HCT116 (cell line): ENCODE data around the gene ALDH2. TPM values are rescaled to one million over a fixed set of nuclear protein-coding genes. Genes with fewer than 3 reads are reported as not detected.

ENCODE experiments used
- ATAC-seq: fragments of 200-7000 bp; cut with Tn5 transposase; 2 replicates; pipeline ENCODE4 v1.9.1; 2020; ENCODE audit warnings: mild to moderate bottlenecking, moderate library complexity
- BruUV-seq: library from RNA; stranded (reverse); fragments of 400-500 nt; replicated peaks from 2 replicates; lab custom pipeline; 2021; lab: Mats Ljungman, UMichigan
- CTCF ChIA-PET: fragments of 300-600 bp; sonication (Branson Sonifier 250); formaldehyde crosslinking; loops from one replicate; lab custom pipeline; 2021; ENCODE audit warnings: antibody characterized with exemption; lab: Charles Lee
- POLR2A ChIA-PET: fragments of 300-600, 350-600 bp; sonication (Branson Sonifier 250); formaldehyde crosslinking; loops from one replicate; lab custom pipeline; 2021; ENCODE audit warnings: antibody characterized with exemption; lab: Charles Lee
- RAD21 ChIA-PET, 2 experiments: fragments of 300-600 bp; sonication (Branson Sonifier 250); formaldehyde crosslinking; loops; one replicate each; lab custom pipeline; 2023; ENCODE audit warnings: low total read pairs in 2 of 2; ENCODE audit not compliant: uncharacterized antibody in 2 of 2, unreplicated experiment in 2 of 2, low non-redundant PET in 1 of 2; lab: Charles Lee
- DNase-seq: peaks from one replicate; pipeline ENCODE4 v3.0.0-alpha.2; 2010; ENCODE audit warnings: low read depth, low spot score
- H2AFZ ChIP-seq: fragments of 200-600 bp; shearing (Covaris generic), sonication (generic); 2 replicates; pipeline ENCODE4 v1.6.1; 2017; ENCODE audit warnings: low read depth, mixed run types, mixed read lengths, antibody characterized with exemption, low read length; ENCODE audit not compliant: poor library complexity, severe bottlenecking
- H3K27ac ChIP-seq: 2 replicates; pipeline ENCODE4 v1.5.1; 2012; ENCODE audit warnings: low read depth, low read length
- H3K27me3 ChIP-seq: fragments of 200-600 bp; sonication (generic); 2 replicates; pipeline ENCODE4 v1.6.1; 2016; ENCODE audit warnings: mixed run types, low read length, mixed read lengths; ENCODE audit not compliant: insufficient read depth
- H3K36me3 ChIP-seq, 2 experiments: fragments of 200-500 bp in 1 of 2; fragments of 200-600 bp in 1 of 2; sonication (Bioruptor generic) in 1 of 2; sonication (generic) in 1 of 2; 2 replicates each; pipeline versions ENCODE4 v1.5.1 to v1.6.1; 2014 to 2016; ENCODE audit warnings: low read length in 2 of 2, inconsistent platforms in 1 of 2, mixed read lengths in 1 of 2, mixed run types in 1 of 2; ENCODE audit not compliant: insufficient read depth in 2 of 2, control insufficient read depth in 1 of 2
- H3K4me1 ChIP-seq, 2 experiments: fragments of 200-600 bp in 1 of 2; sonication (generic) in 1 of 2; 2 replicates each; pipeline versions ENCODE4 v1.5.1 to v1.6.1; 2012 to 2017; ENCODE audit warnings: low read length in 2 of 2, inconsistent platforms in 1 of 2, mild to moderate bottlenecking in 1 of 2, mixed read lengths in 1 of 2, mixed run types in 1 of 2, moderate library complexity in 1 of 2; ENCODE audit not compliant: insufficient read depth in 2 of 2, control insufficient read depth in 1 of 2
- H3K4me2 ChIP-seq: fragments of 200-600 bp; sonication (generic); 2 replicates; pipeline ENCODE4 v1.6.1; 2017; ENCODE audit warnings: mixed run types, low read length, mixed read lengths
- H3K4me3 ChIP-seq, 2 experiments: fragments of 200-600 bp in 1 of 2; sonication (generic) in 1 of 2; replicated peaks in 1 of 2; 2 replicates each; pipeline ENCODE4 v1.5.1; 2011 to 2016; ENCODE audit warnings: low read length in 2 of 2, control low read depth in 1 of 2, low read depth in 1 of 2, mild to moderate bottlenecking in 1 of 2, mixed read lengths in 1 of 2, mixed run types in 1 of 2
- H3K79me2 ChIP-seq: fragments of 200-600 bp; sonication (generic); 2 replicates; pipeline ENCODE4 v1.6.1; 2017; ENCODE audit warnings: mild to moderate bottlenecking, mixed run types, low read length, moderate library complexity, mixed read lengths; ENCODE audit not compliant: insufficient read depth
- H3K9ac ChIP-seq: fragments of 200-600 bp; sonication (generic); 2 replicates; pipeline ENCODE4 v1.6.1; 2016; ENCODE audit warnings: low read length, mixed read lengths
- H3K9me2 ChIP-seq: fragments of 200-600 bp; sonication (generic), shearing (Covaris generic); 2 replicates; pipeline ENCODE4 v1.6.1; 2017; ENCODE audit warnings: mixed run types, mild to moderate bottlenecking, moderate library complexity; ENCODE audit not compliant: insufficient read depth
- H3K9me3 ChIP-seq, 2 experiments: fragments of 200-500 bp in 1 of 2; fragments of 200-600 bp in 1 of 2; sonication (Bioruptor generic) in 1 of 2; sonication (generic) in 1 of 2; 2 replicates each; pipeline ENCODE4 v1.6.1; 2014 to 2017; ENCODE audit warnings: low read length in 2 of 2, mixed read lengths in 2 of 2, inconsistent platforms in 1 of 2, low read depth in 1 of 2, mild to moderate bottlenecking in 1 of 2, mixed run types in 1 of 2, moderate library complexity in 1 of 2; ENCODE audit not compliant: control insufficient read depth in 1 of 2, insufficient read depth in 1 of 2
- H4K20me1 ChIP-seq: fragments of 200-600 bp; sonication (generic), shearing (Covaris generic); 2 replicates; pipeline ENCODE4 v1.6.1; 2017; ENCODE audit warnings: mixed run types, mild to moderate bottlenecking, moderate library complexity; ENCODE audit not compliant: insufficient read depth
- EZH2 ChIP-seq: fragments of 200-600 bp; sonication (generic); IDR thresholded peaks from 2 replicates; pipeline ENCODE4 v1.6.1; 2017; ENCODE audit warnings: antibody characterized with exemption, mixed run types
- MAX ChIP-seq: IDR thresholded peaks from 2 replicates; pipeline ENCODE4 v1.6.1; 2012
- POLR2A ChIP-seq: IDR thresholded peaks from 2 replicates; pipeline ENCODE4 v1.7.0; 2011; ENCODE audit warnings: borderline replicate concordance; ENCODE audit not compliant: insufficient read depth, insufficient read length; ENCODE audit errors: extremely low read depth
- POLR2AphosphoS5 ChIP-seq: IDR thresholded peaks from 2 replicates; pipeline ENCODE4 v1.6.1; 2011; ENCODE audit warnings: mild to moderate bottlenecking, low read depth, low read length, moderate library complexity
- SRF ChIP-seq: IDR thresholded peaks from 2 replicates; pipeline ENCODE4 v1.6.1; 2012; ENCODE audit warnings: low read depth
- YY1 ChIP-seq: IDR thresholded peaks from 2 replicates; pipeline ENCODE4 v1.6.1; 2011; ENCODE audit warnings: low read length, low read depth, moderate library complexity, mild to moderate bottlenecking; ENCODE audit not compliant: insufficient replicate concordance; ENCODE audit errors: extremely low read depth
- ZFX ChIP-seq: fragments of 450-650 bp; IDR thresholded peaks from 2 replicates; pipeline ENCODE4 v1.6.1; 2017
- intact Hi-C: fragments of 100-400 bp; cut with micrococcal nuclease; formaldehyde crosslinking; loops from 2 replicates; pipeline ENCODE4 v1.10.0; 2022
- total RNA-seq: library from RNA; stranded (reverse); gene quantifications from one replicate; pipeline ENCODE4 v1.2.1, GENCODE V29; 2021; ENCODE audit not compliant: unreplicated experiment

ALDH2 gene
- total RNA-seq, 1 experiment from 2014 or later, result 32.9 TPM

DNA sequence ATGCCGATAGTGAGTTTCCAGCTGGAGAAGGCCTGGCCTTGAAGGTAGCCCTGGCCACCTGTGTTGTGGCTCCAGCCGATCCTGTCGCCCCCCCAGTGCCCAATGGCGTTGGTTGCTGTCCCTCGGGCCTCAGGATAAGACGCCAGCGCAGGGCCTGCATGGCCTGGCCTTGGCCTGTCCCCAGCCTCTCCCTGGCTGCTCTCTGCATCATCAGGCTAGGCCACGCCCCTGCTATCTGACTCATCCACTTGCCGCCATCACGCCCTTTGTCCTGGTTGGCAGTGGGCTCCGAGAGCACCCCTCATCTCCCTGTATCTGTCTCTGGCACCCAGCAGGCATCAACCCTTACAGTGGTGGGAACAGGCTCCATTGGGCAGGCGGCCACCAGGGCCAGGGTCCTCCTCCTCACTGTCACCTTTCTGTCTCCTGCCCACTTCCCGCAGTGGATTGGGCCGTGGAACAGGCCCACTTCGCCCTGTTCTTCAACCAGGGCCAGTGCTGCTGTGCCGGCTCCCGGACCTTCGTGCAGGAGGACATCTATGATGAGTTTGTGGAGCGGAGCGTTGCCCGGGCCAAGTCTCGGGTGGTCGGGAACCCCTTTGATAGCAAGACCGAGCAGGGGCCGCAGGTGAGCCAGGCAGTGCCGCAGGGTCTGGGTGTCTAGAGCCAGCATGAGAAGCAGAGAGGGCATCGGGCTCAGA is 25.6 kb downstream of the ALDH2 start:
- ChIA-PET POLR2A (no interaction called here), RAD21 (no interaction called here), CTCF (interaction anchor here (1.7 kb wide), 1 partner anchor 20 kb away, joined by 3 read pairs; no protein-coding TSS in a partner anchor)
- H3K4me3 ChIP-seq, result no peak overlapping the region
- DNase-seq, result no peak
- peaks cover 0 to 11% of the 10 kb centered on the region in 2 experiments; a peak in 2 of 4 replicates for H3K4me1 ChIP-seq
- BruUV-seq, result no TSS peak
- TF ChIP-seq ZFX (peak; percentile 13; the same call in 1 of the 2 replicates), POLR2AphosphoS5 (no peak)
- 0 out of 2 replicates have a peak overlapping the region, but pooled peaks have one; percentile 3 for H3K4me2 ChIP-seq
- peak; percentile 81 for ATAC-seq
- no peaks in the 10 kb centered on the region for H3K9me2 ChIP-seq
- H3K27ac ChIP-seq, result no peak overlapping the region
- H4K20me1 ChIP-seq, result no peaks in the 10 kb centered on the region
- no peaks in the 10 kb centered on the region for H3K27me3 ChIP-seq
- peaks cover 0 to 3% of the 10 kb centered on the region in 2 experiments; a peak in 1 of 4 replicates for H3K36me3 ChIP-seq
- no peaks in the 10 kb centered on the region for H3K9me3 ChIP-seq
- intact Hi-C loops, result no loop called here
- no peak overlapping the region for H3K9ac ChIP-seq
- no peak overlapping the region for H2AFZ ChIP-seq
- H3K79me2 ChIP-seq, result no peaks in the 10 kb centered on the region

GRCh38 chr12:111792856-111793235 is 26.1 kb downstream of the ALDH2 start:
- TF ChIP-seq EZH2 (no peak), MAX (no peak), POLR2A (no peak), SRF (no peak), YY1 (no peak)
- TF ChIP-seq, all 23 proteins: peak for 0
- Histone ChIP-seq H3K4me2 (no peak overlapping the region), H3K9me2 (no peaks in the 10 kb centered on the region), H3K27me3 (no peaks in the 10 kb centered on the region), H3K4me3 (no peak overlapping the region), H3K9me3 (no peaks in the 10 kb centered on the region), H3K4me1 (peaks cover 0 to 11% of the 10 kb centered on the region in 2 experiments; a peak in 2 of 4 replicates), H3K27ac (no peak overlapping the region), H3K79me2 (no peaks in the 10 kb centered on the region), H4K20me1 (no peaks in the 10 kb centered on the region), H2AFZ (no peak overlapping the region), H3K36me3 (peaks cover 0 to 3% of the 10 kb centered on the region in 2 experiments; a peak in 1 of 4 replicates), H3K9ac (no peak overlapping the region)
- DNase-seq (no peak), ATAC-seq (no peak)
- no TSS peak for BruUV-seq
- intact Hi-C loops, result no loop called here
- ChIA-PET POLR2A (no interaction called here), RAD21 (no interaction called here), CTCF (interaction anchor here (1.7 kb wide), 1 partner anchor 20 kb away, joined by 3 read pairs; no protein-coding TSS in a partner anchor)
